ENCODE data around the gene DCLRE1C. TPM values are rescaled to one million over a fixed set of nuclear protein-coding genes. Genes with fewer than 3 reads are reported as not detected.
"Not testable (repeated sequence)": the region's sequence is repeated elsewhere in the genome, so short reads cannot be mapped to it uniquely, and the experiment has no call there.

Gene DCLRE1C
- total RNA-seq: 24.6 TPM
- 10 to 100 TPM; 18.5 to 30.5 (median 23.1) TPM for polyA plus RNA-seq

DNA sequence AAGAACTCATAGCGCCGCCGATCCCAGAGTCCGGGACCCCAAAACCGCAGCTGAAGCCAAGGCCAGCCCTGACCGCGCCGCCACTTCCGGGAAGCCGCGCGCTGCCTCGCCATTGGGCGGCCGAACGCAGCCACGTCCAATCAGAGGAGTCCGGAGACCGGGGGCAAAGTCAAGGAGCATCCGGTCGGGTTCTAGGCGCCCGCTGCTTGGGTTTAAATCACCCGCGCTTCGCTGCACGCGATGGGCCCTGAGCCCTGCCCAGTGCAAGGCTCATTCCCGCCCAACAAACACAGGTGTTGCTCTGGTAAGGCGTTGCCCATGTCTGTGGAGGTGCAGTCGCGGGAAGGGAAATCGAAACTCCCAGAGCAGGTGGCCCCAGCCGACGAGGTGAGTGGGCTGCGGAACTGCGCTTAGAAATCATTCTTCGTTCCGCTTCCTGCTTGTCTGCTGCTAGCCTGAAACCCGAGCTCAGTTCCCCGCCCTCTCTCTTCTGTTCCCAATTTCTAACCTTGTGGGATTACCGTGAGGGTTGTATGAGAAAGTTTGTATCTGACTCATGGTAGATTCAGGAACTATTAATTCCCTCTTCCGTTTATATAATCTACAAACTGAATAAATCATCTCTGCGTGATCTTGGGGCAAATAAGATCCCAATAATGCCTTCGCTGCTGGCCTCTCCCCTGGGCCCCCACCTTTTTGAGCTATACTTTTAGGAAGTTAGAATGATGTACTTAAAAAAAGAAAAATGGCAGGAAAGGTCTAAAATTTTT, at the start of gene DCLRE1C:
TSS of gene DCLRE1C (minus strand) at position 96 of the 770 bp plus-strand sequence. CDS start at position 10, 86 bp downstream.
- DNase-seq: peak; percentile 84 to 97 (median 88)
- peak within 1 kb of the TSS; percentile 91 for H3K27ac ChIP-seq (ENCODE audit: insufficient read depth, low read length, poor library complexity, severe bottlenecking)
- peaks cover 0 to 1% (median 0%) of the 10 kb centered on the region in 7 donors for H3K9me3 Mint-ChIP-seq
- peak within 1 kb of the TSS; percentile 96 to 97 (median 97) for H3K27ac Mint-ChIP-seq
- peaks cover 18 to 76% (median 46%) of the 10 kb centered on the region in 4 donors for H3K4me1 Mint-ChIP-seq
- peaks cover 42% of the 10 kb centered on the region for H3K4me1 ChIP-seq (ENCODE audit: control insufficient read depth, insufficient read depth, low read length, poor library complexity, severe bottlenecking)
- H3K4me3 Mint-ChIP-seq: peak within 1 kb of the TSS; percentile 87 to 98 (median 94)
- no peaks in the 10 kb centered on the region for H3K27me3 Mint-ChIP-seq
- H3K9me3 ChIP-seq (ENCODE audit: control insufficient read depth in 2 of 2, low read length in 2 of 2): no peaks in the 10 kb centered on the region
- no peaks in the 10 kb centered on the region for H3K27me3 ChIP-seq (ENCODE audit: control insufficient read depth, insufficient read depth, low read length)
- peaks cover 2% of the 10 kb centered on the region for H3K36me3 ChIP-seq (ENCODE audit: control insufficient read depth, insufficient read depth, low read length)
- peak within 1 kb of the TSS; percentile 87 for H3K4me3 ChIP-seq (ENCODE audit: low read depth, low read length)
- H3K36me3 Mint-ChIP-seq: peaks cover 4% of the 10 kb centered on the region
- peak; percentile 89 to 93 for ATAC-seq (ENCODE audit: low read depth in 2 of 2)

DNA sequence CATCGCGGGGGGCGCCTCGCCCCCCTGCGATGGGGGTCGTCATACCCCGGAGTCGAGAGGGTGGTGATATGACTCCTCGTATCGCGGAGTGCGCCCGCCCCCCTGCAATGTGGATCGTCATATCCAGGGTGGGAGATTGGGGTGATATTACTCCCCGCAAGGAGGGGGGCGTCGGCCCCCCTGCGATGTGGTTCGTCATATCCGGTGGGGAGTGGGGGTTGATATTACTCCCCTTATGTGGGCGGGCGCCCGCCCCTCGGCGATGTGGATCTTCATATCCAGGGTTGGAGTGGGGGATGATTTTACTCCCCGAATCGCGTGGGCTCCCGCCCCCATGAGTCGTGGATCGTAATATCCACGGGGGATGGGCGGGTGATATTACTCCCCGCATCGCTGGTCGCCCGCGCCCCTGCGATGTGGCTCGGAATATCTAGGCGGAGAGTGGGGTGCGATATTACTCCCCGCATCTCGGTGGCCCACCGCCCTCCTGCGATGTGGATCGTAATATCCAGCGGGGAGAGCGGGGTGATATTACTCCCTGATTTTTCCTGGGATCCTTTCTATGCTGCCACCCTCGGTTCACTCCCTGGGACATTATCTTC, 42.2 kb upstream of the DCLRE1C start:
- H3K36me3 Mint-ChIP-seq: no peaks in the 10 kb centered on the region
- DNase-seq (no peak), ATAC-seq (ENCODE audit: low read depth in 2 of 2) (no peak)
- peaks cover 0 to 5% (median 0%) of the 10 kb centered on the region in 4 donors for H3K4me1 Mint-ChIP-seq
- H3K9me3 Mint-ChIP-seq: no peaks in the 10 kb centered on the region
- no peaks in the 10 kb centered on the region for H3K4me1 ChIP-seq (ENCODE audit: control insufficient read depth, insufficient read depth, low read length, poor library complexity, severe bottlenecking)
- H3K4me3 ChIP-seq (ENCODE audit: low read depth, low read length): no peak overlapping the region
- no peaks in the 10 kb centered on the region for H3K27me3 ChIP-seq (ENCODE audit: control insufficient read depth, insufficient read depth, low read length)
- H3K36me3 ChIP-seq (ENCODE audit: control insufficient read depth, insufficient read depth, low read length): no peaks in the 10 kb centered on the region
- H3K27ac ChIP-seq (ENCODE audit: insufficient read depth, low read length, poor library complexity, severe bottlenecking): no peak overlapping the region
- H3K27ac Mint-ChIP-seq: no peak overlapping the region
- no peaks in the 10 kb centered on the region for H3K27me3 Mint-ChIP-seq
- H3K9me3 ChIP-seq (ENCODE audit: control insufficient read depth in 2 of 2, low read length in 2 of 2): no peaks in the 10 kb centered on the region
- H3K4me3 Mint-ChIP-seq: no peak overlapping the region

DNA sequence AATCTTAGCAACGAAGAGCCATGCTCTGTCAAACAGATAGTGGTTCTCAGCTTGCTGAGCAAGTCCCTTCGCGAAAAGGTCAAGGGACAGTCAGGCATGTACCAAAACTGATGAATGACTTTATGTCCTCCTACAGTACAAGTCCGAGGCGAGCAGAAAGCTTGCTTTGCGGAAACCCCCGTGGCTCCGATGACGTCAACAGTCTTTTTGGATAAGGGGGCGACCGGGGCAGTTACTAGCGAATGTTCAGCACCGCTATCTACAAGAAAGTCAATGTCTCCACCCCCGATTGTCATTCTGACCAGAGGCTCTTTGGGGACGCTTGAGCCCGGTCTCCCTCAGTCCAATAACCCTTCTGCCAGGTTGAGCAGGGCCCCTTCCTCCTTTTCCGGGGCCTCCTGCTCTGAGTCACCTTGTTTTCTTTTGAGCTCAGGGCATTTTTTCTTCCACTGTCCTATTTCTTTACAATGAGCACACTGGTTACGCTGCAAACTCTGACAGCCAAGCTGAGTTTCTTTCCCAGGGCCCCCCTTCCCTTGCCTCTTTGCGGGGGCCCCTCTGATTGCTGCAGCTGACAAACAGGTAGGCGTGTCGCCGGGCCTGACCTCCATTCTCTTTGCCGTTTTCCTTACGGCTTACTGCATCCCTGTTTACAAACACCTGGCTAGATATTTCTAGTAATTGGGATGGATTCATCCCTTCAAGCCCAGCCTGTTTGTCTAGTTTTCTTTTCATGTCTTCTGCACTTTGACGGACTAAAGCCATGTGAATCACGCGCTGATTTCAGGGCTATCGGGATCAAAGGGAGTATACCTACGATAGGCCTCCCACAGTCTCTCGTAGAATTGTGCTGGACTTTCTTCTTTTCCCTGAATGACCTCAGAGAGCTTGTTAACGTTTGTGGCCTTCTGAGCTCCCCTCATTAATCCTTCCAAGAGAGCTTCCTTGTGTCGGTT, 39.9 kb upstream of the DCLRE1C start:
- not testable (repeated sequence) for DNase-seq; ATAC-seq (ENCODE audit: low read depth in 2 of 2); H3K27me3 ChIP-seq (ENCODE audit: control insufficient read depth, insufficient read depth, low read length); H3K9me3 Mint-ChIP-seq; H3K27ac ChIP-seq (ENCODE audit: insufficient read depth, low read length, poor library complexity, severe bottlenecking); H3K4me3 Mint-ChIP-seq; H3K36me3 ChIP-seq (ENCODE audit: control insufficient read depth, insufficient read depth, low read length); H3K4me1 Mint-ChIP-seq; H3K27me3 Mint-ChIP-seq; H3K4me3 ChIP-seq (ENCODE audit: low read depth, low read length); H3K9me3 ChIP-seq (ENCODE audit: control insufficient read depth in 2 of 2, low read length in 2 of 2); H3K36me3 Mint-ChIP-seq; H3K4me1 ChIP-seq (ENCODE audit: control insufficient read depth, insufficient read depth, low read length, poor library complexity, severe bottlenecking)
- peak overlapping the region in 1 of 3 donors; percentile 26 for H3K27ac Mint-ChIP-seq

- not testable (repeated sequence) for H3K36me3 ChIP-seq (ENCODE audit: control insufficient read depth, insufficient read depth, low read length); H3K27me3 ChIP-seq (ENCODE audit: control insufficient read depth, insufficient read depth, low read length); H3K36me3 Mint-ChIP-seq; DNase-seq; H3K27ac Mint-ChIP-seq; H3K4me3 ChIP-seq (ENCODE audit: low read depth, low read length); H3K9me3 ChIP-seq (ENCODE audit: control insufficient read depth in 2 of 2, low read length in 2 of 2); ATAC-seq (ENCODE audit: low read depth in 2 of 2); H3K4me1 Mint-ChIP-seq; H3K4me1 ChIP-seq (ENCODE audit: control insufficient read depth, insufficient read depth, low read length, poor library complexity, severe bottlenecking); H3K4me3 Mint-ChIP-seq; H3K27me3 Mint-ChIP-seq; H3K27ac ChIP-seq (ENCODE audit: insufficient read depth, low read length, poor library complexity, severe bottlenecking); H3K9me3 Mint-ChIP-seq
These were observed 38.4 kb upstream of the DCLRE1C start for GRCh38 chr10:14992336-14992735.

GRCh38 chr10:14991035-14991749, 37.3 kb upstream of the DCLRE1C start:
- H3K27me3 Mint-ChIP-seq; H3K36me3 Mint-ChIP-seq; ATAC-seq (ENCODE audit: low read depth in 2 of 2); H3K36me3 ChIP-seq (ENCODE audit: control insufficient read depth, insufficient read depth, low read length); H3K4me1 ChIP-seq (ENCODE audit: control insufficient read depth, insufficient read depth, low read length, poor library complexity, severe bottlenecking); H3K27me3 ChIP-seq (ENCODE audit: control insufficient read depth, insufficient read depth, low read length); H3K9me3 Mint-ChIP-seq; H3K4me1 Mint-ChIP-seq; H3K27ac ChIP-seq (ENCODE audit: insufficient read depth, low read length, poor library complexity, severe bottlenecking); H3K9me3 ChIP-seq (ENCODE audit: control insufficient read depth in 2 of 2, low read length in 2 of 2); H3K27ac Mint-ChIP-seq; H3K4me3 Mint-ChIP-seq; H3K4me3 ChIP-seq (ENCODE audit: low read depth, low read length): not testable (repeated sequence)
- DNase-seq: peak in 1 of 3 donors; percentile 35

- H3K27me3 Mint-ChIP-seq; H3K4me1 Mint-ChIP-seq; DNase-seq; H3K27ac ChIP-seq (ENCODE audit: insufficient read depth, low read length, poor library complexity, severe bottlenecking); H3K27ac Mint-ChIP-seq; H3K4me1 ChIP-seq (ENCODE audit: control insufficient read depth, insufficient read depth, low read length, poor library complexity, severe bottlenecking); H3K27me3 ChIP-seq (ENCODE audit: control insufficient read depth, insufficient read depth, low read length); H3K9me3 ChIP-seq (ENCODE audit: control insufficient read depth in 2 of 2, low read length in 2 of 2); ATAC-seq (ENCODE audit: low read depth in 2 of 2); H3K4me3 ChIP-seq (ENCODE audit: low read depth, low read length); H3K9me3 Mint-ChIP-seq; H3K36me3 Mint-ChIP-seq; H3K4me3 Mint-ChIP-seq; H3K36me3 ChIP-seq (ENCODE audit: control insufficient read depth, insufficient read depth, low read length): not testable (repeated sequence)
These were observed 35.7 kb upstream of the DCLRE1C start for GRCh38 chr10:14989552-14989951.

- Histone ChIP-seq H3K4me1 (ENCODE audit: control insufficient read depth, insufficient read depth, low read length, poor library complexity, severe bottlenecking) (no peaks in the 10 kb centered on the region), H3K27ac (ENCODE audit: insufficient read depth, low read length, poor library complexity, severe bottlenecking) (no peak overlapping the region), H3K36me3 (ENCODE audit: control insufficient read depth, insufficient read depth, low read length) (no peaks in the 10 kb centered on the region), H3K4me3 (ENCODE audit: low read depth, low read length) (no peak overlapping the region), H3K27me3 (ENCODE audit: control insufficient read depth, insufficient read depth, low read length) (no peaks in the 10 kb centered on the region), H3K9me3 (ENCODE audit: control insufficient read depth in 2 of 2, low read length in 2 of 2) (no peaks in the 10 kb centered on the region)
- Mint-ChIP-seq H3K9me3 (no peaks in the 10 kb centered on the region), H3K27me3 (peaks cover 5% of the 10 kb centered on the region), H3K36me3 (no peaks in the 10 kb centered on the region), H3K27ac (no peak overlapping the region), H3K4me3 (no peak overlapping the region), H3K4me1 (no peaks in the 10 kb centered on the region)
- no peak for ATAC-seq (ENCODE audit: low read depth in 2 of 2)
- no peak for DNase-seq
These were observed 28.8 kb upstream of the DCLRE1C start for GRCh38 chr10:14982744-14983143.
